Ovary (tissue), 3 donors: ENCODE data around the gene MAP7D1.

Experiments
- CTCF ChIP-seq, 3 donors: fragments of 450-650 bp in 2 of 3; fragments of 200-600 bp in 1 of 3; IDR thresholded peaks; one replicate each; pipeline versions ENCODE4 v1.5.1 to v1.8.0; 2016 to 2022; ENCODE audit warnings: antibody characterized with exemption in 3 of 3, mild to moderate bottlenecking in 1 of 3
- POLR2A ChIP-seq: fragments of 450-650 bp; IDR thresholded peaks from one replicate; pipeline ENCODE4 v1.6.1; 2017; ENCODE audit warnings: antibody characterized with exemption, mild to moderate bottlenecking, moderate library complexity
- donor health status: DM: no; HTN: no; CAD: no.

GRCh38 chr1:36155408-36156328 lies at the start of gene MAP7D1:
- TF ChIP-seq CTCF (IDR thresholded peaks at IDR 0.05) (no peak), POLR2A (peak; percentile 69)
